Liver (tissue), 9 donors: ENCODE results near the gene ACSL3. TPM values are rescaled to one million over a fixed set of nuclear protein-coding genes. Genes with fewer than 3 reads are reported as not detected.
A peak's percentile ranks its signal among the peaks of the same experiment; 100 is the strongest.

Experiments
- DNase-seq: peaks from one replicate; pipeline ENCODE4 v3.0.0-alpha.2; 2017; ENCODE audit warnings: low spot score
- H3K27ac ChIP-seq, 2 donors: one replicate each; pipeline ENCODE4 v1.7.0; 2013; ENCODE audit warnings: inconsistent platforms in 2 of 2, low read length in 2 of 2, control low read depth in 1 of 2, low read depth in 1 of 2, mild to moderate bottlenecking in 1 of 2
- H3K27me3 ChIP-seq, 4 donors: one replicate each; pipeline versions ENCODE4 v1.6.1 to v1.7.0; 2013; ENCODE audit warnings: low read length in 3 of 4, inconsistent platforms in 1 of 4, mild to moderate bottlenecking in 1 of 4, moderate library complexity in 1 of 4; ENCODE audit not compliant: control insufficient read depth in 4 of 4, insufficient read depth in 4 of 4
- H3K36me3 ChIP-seq, 4 donors: one replicate each; pipeline versions ENCODE4 v1.6.1 to v1.7.0; 2013; ENCODE audit warnings: low read length in 3 of 4, mild to moderate bottlenecking in 3 of 4, low read depth in 1 of 4, moderate library complexity in 1 of 4; ENCODE audit not compliant: control insufficient read depth in 4 of 4, insufficient read depth in 3 of 4
- H3K4me1 ChIP-seq, 4 donors: one replicate each; pipeline versions ENCODE4 v1.6.1 to v1.7.0; 2013; ENCODE audit warnings: low read length in 3 of 4, mild to moderate bottlenecking in 3 of 4, moderate library complexity in 1 of 4; ENCODE audit not compliant: control insufficient read depth in 4 of 4, insufficient read depth in 4 of 4
- H3K4me3 ChIP-seq, 3 donors: one replicate each; pipeline versions ENCODE4 v1.6.1 to v1.7.0; 2013; ENCODE audit warnings: low read length in 3 of 3, control low read depth in 1 of 3, low read depth in 1 of 3, mild to moderate bottlenecking in 1 of 3
- H3K9ac ChIP-seq, 2 donors: one replicate each; pipeline ENCODE4 v1.7.0; 2013; ENCODE audit warnings: low read length in 2 of 2, mild to moderate bottlenecking in 2 of 2, moderate library complexity in 2 of 2, control low read depth in 1 of 2, low read depth in 1 of 2
- H3K9me3 ChIP-seq, 4 donors: one replicate each; pipeline versions ENCODE4 v1.6.1 to v1.7.0; 2013; ENCODE audit warnings: low read length in 3 of 4; ENCODE audit not compliant: control insufficient read depth in 4 of 4
- EGR1 ChIP-seq, 2 donors: IDR thresholded peaks; 2 replicates each; pipeline ENCODE4 v1.6.1; 2016 to 2018; ENCODE audit warnings: antibody characterized with exemption in 2 of 2, low read depth in 2 of 2
- FOXA1 ChIP-seq: IDR thresholded peaks from 2 replicates; pipeline ENCODE4 v1.6.1; 2016; ENCODE audit warnings: antibody characterized with exemption
- FOXA2 ChIP-seq: IDR thresholded peaks from 2 replicates; pipeline ENCODE4 v1.6.1; 2016; ENCODE audit warnings: antibody characterized with exemption
- GABPA ChIP-seq, 2 donors: IDR thresholded peaks in 1 of 2; conservative IDR thresholded peaks in 1 of 2; 2 replicates each; pipeline ENCODE4 v1.6.1; 2016; ENCODE audit warnings: antibody characterized with exemption in 2 of 2, mild to moderate bottlenecking in 1 of 2, moderate library complexity in 1 of 2
- HNF4A ChIP-seq, 2 donors: conservative IDR thresholded peaks; 2 replicates each; pipeline ENCODE4 v1.6.1; 2016; ENCODE audit warnings: antibody characterized with exemption in 2 of 2, mild to moderate bottlenecking in 2 of 2
- HNF4G ChIP-seq: IDR thresholded peaks from 2 replicates; pipeline ENCODE4 v1.6.1; 2016; ENCODE audit warnings: antibody characterized with exemption
- JUND ChIP-seq, 2 donors: IDR thresholded peaks; 2 replicates each; pipeline ENCODE4 v1.6.1; 2016; ENCODE audit warnings: antibody characterized with exemption in 2 of 2
- MAX ChIP-seq: IDR thresholded peaks from 2 replicates; pipeline ENCODE4 v1.6.1; 2016; ENCODE audit warnings: antibody characterized with exemption
- NR2F2 ChIP-seq: IDR thresholded peaks from 2 replicates; pipeline ENCODE4 v1.6.1; 2016; ENCODE audit warnings: antibody characterized with exemption
- REST ChIP-seq: IDR thresholded peaks from 2 replicates; pipeline ENCODE4 v1.6.1; 2016; ENCODE audit warnings: antibody characterized with exemption, mild to moderate bottlenecking
- RXRA ChIP-seq, 2 donors: IDR thresholded peaks; 2 replicates each; pipeline ENCODE4 v1.6.1; 2017 to 2018; ENCODE audit warnings: antibody characterized with exemption in 2 of 2, mild to moderate bottlenecking in 1 of 2
- SP1 ChIP-seq: IDR thresholded peaks from 2 replicates; pipeline ENCODE4 v1.6.1; 2018; ENCODE audit warnings: antibody characterized with exemption, mild to moderate bottlenecking
- YY1 ChIP-seq: IDR thresholded peaks from 2 replicates; pipeline ENCODE4 v1.6.1; 2016; ENCODE audit warnings: antibody characterized with exemption, mild to moderate bottlenecking
- ZBTB33 ChIP-seq: IDR thresholded peaks from 2 replicates; pipeline ENCODE4 v1.6.1; 2016; ENCODE audit warnings: antibody characterized with exemption
- WGBS: extraction: QIAGEN DNeasy Blood & Tissue Kit; methylation state at CpG from one replicate; pipeline ENCODE4 v1.1.7; 2013; 5-methylcytosine and 5-hydroxymethylcytosine counted together
- polyA plus RNA-seq, 2 donors: library from polyadenylated mRNA; stranded (reverse) in 1 of 2; unstranded in 1 of 2; fragments of 200-250 nt in 1 of 2; fragments of >200 nt in 1 of 2; fragmentation: Nextera tagmentation in 1 of 2; extraction: Ambion mirVana in 1 of 2; gene quantifications; one replicate each; pipeline versions ENCODE4 v1.2.1 to v1.2.3, GENCODE V29; 2013 to 2015
- total RNA-seq, 2 donors: library from RNA; depleted of rRNA; stranded (reverse); fragments of >200 nt; gene quantifications; one replicate each; pipeline ENCODE4 v1.2.3, GENCODE V29; 2014
- TF ChIP-seq, protein P1 (sequence below): IDR thresholded peaks from 2 replicates; pipeline ENCODE4 v1.6.1; 2016; ENCODE audit warnings: antibody characterized with exemption
- TF ChIP-seq, protein P2 (sequence below): fragments of 150-350 bp; IDR thresholded peaks from 2 replicates; pipeline ENCODE4 v1.5.1; 2017; ENCODE audit warnings: improper control_type of control experiment, low read depth, low read length; ENCODE audit not compliant: missing input control
- donor health status: healthy.
- donor health status: healthy.
- donor health status: healthy.
- donor health status: healthy.
- donor health status: healthy.

The ACSL3 gene
- total and polyA plus RNA-seq, 4 donors = 22.2 to 66.6 (median 43.3) TPM

- no peaks in the 10 kb centered on the region for H3K27me3 ChIP-seq
- H3K36me3 ChIP-seq = peaks cover 0 to 4% (median 0%) of the 10 kb centered on the region in 4 donors
- TF ChIP-seq EGR1 (IDR thresholded peaks at IDR 0.05; ENCODE audit: low read depth in 2 of 2) (no peak), SP1 (no peak), GABPA (IDR thresholded peaks at IDR 0.05 in 1 of 2, conservative IDR thresholded peaks at IDR 0.05 in 1 of 2) (no peak), YY1 (no peak), ZBTB33 (no peak), REST (no peak), RXRA (IDR thresholded peaks at IDR 0.05) (no peak), HNF4G (no peak)
- no peak overlapping the region for H3K9ac ChIP-seq
- 87% methylated on average over 4 of the region's 4 CpGs for WGBS
- H3K4me1 ChIP-seq = peaks cover 0 to 22% (median 11%) of the 10 kb centered on the region in 4 donors
- H3K4me3 ChIP-seq = no peak overlapping the region
- no peaks in the 10 kb centered on the region for H3K9me3 ChIP-seq
- no peak for DNase-seq
- peak overlapping the region in 1 of 2 donors; percentile 9 for H3K27ac ChIP-seq
Observed at GRCh38 chr2:222902660-222903059, 41.8 kb downstream of the ACSL3 start.

GRCh38 chr2:222903234-222904220, 42.7 kb downstream of the ACSL3 start:
- no peak for DNase-seq
- Histone ChIP-seq H3K27me3 (no peaks in the 10 kb centered on the region), H3K4me1 (peaks cover 0 to 22% (median 11%) of the 10 kb centered on the region in 4 donors), H3K4me3 (no peak overlapping the region), H3K9me3 (no peaks in the 10 kb centered on the region), H3K9ac (no peak overlapping the region), H3K36me3 (peaks cover 0 to 4% (median 0%) of the 10 kb centered on the region in 4 donors), H3K27ac (peak overlapping the region in 1 of 2 donors; percentile 9)
- WGBS = 90% methylated on average over 16 of the region's 16 CpGs
- no peak for TF ChIP-seq FOXA2
- TF ChIP-seq REST = no peak
- TF ChIP-seq, protein P1, sequence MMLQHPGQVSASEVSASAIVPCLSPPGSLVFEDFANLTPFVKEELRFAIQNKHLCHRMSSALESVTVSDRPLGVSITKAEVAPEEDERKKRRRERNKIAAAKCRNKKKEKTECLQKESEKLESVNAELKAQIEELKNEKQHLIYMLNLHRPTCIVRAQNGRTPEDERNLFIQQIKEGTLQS = peak; percentile 17
- TF ChIP-seq RXRA (IDR thresholded peaks at IDR 0.05) = peak in 1 of 2 donors; percentile 27
- no peak for TF ChIP-seq SP1
- peak in 1 of 2 donors; percentile 34 for TF ChIP-seq JUND (IDR thresholded peaks at IDR 0.05)
- no peak for TF ChIP-seq EGR1 (IDR thresholded peaks at IDR 0.05; ENCODE audit: low read depth in 2 of 2)
- no peak for TF ChIP-seq HNF4G
- peak in 1 of 2 donors; percentile 10 for TF ChIP-seq HNF4A (conservative IDR thresholded peaks at IDR 0.05)
- no peak for TF ChIP-seq GABPA (IDR thresholded peaks at IDR 0.05 in 1 of 2, conservative IDR thresholded peaks at IDR 0.05 in 1 of 2)
- no peak for TF ChIP-seq NR2F2
- TF ChIP-seq FOXA1 = no peak
- TF ChIP-seq, protein P2, sequence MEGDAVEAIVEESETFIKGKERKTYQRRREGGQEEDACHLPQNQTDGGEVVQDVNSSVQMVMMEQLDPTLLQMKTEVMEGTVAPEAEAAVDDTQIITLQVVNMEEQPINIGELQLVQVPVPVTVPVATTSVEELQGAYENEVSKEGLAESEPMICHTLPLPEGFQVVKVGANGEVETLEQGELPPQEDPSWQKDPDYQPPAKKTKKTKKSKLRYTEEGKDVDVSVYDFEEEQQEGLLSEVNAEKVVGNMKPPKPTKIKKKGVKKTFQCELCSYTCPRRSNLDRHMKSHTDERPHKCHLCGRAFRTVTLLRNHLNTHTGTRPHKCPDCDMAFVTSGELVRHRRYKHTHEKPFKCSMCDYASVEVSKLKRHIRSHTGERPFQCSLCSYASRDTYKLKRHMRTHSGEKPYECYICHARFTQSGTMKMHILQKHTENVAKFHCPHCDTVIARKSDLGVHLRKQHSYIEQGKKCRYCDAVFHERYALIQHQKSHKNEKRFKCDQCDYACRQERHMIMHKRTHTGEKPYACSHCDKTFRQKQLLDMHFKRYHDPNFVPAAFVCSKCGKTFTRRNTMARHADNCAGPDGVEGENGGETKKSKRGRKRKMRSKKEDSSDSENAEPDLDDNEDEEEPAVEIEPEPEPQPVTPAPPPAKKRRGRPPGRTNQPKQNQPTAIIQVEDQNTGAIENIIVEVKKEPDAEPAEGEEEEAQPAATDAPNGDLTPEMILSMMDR = peak; percentile 76
- no peak for TF ChIP-seq MAX
